HG03103 (cell line): ENCODE data around the gene GULP1.
A peak's percentile ranks its signal among the peaks of the same experiment; 100 is the strongest.

Source experiments
- ATAC-seq: cut with Tn5 transposase; IDR thresholded peaks from one replicate; pipeline ENCODE4 v1.9.1; 2021; ENCODE audit warnings: low read depth; ENCODE audit not compliant: unreplicated experiment

GULP1 gene

GRCh38 chr2:188365058-188365641 lies 73.5 kb downstream of the GULP1 start:
- ATAC-seq, result no peak

- ATAC-seq, result no peak
Observed at GRCh38 chr2:188367164-188367563, 75.5 kb downstream of the GULP1 start.

GRCh38 chr2:188369365-188369764 lies 77.7 kb downstream of the GULP1 start:
- ATAC-seq, result peak; percentile 84

- ATAC-seq, result no peak
Observed at GRCh38 chr2:188378371-188378950, 86.8 kb downstream of the GULP1 start.

- no peak for ATAC-seq
Observed at GRCh38 chr2:188379748-188380147, 88.1 kb downstream of the GULP1 start.

- no peak for ATAC-seq
Observed at GRCh38 chr2:188380280-188380679, 88.6 kb downstream of the GULP1 start.

GRCh38 chr2:188381614-188382013 lies 89.9 kb downstream of the GULP1 start:
- no peak for ATAC-seq

- no peak for ATAC-seq
Observed at GRCh38 chr2:188382107-188382506, 90.4 kb downstream of the GULP1 start.

- ATAC-seq, result no peak
Observed at GRCh38 chr2:188383158-188383557, 91.5 kb downstream of the GULP1 start.

- ATAC-seq, result no peak
Observed at GRCh38 chr2:188385857-188386256, 94.2 kb downstream of the GULP1 start.

GRCh38 chr2:188388831-188389230 lies 97.2 kb downstream of the GULP1 start:
- ATAC-seq, result no peak

GRCh38 chr2:188391354-188391753 lies 99.7 kb downstream of the GULP1 start:
- no peak for ATAC-seq

GRCh38 chr2:188394931-188395472 lies 103.3 kb downstream of the GULP1 start:
- ATAC-seq, result no peak

- no peak for ATAC-seq
Observed at GRCh38 chr2:188395903-188396689, 104.4 kb downstream of the GULP1 start.

- no peak for ATAC-seq
Observed at GRCh38 chr2:188399159-188399558, 107.5 kb downstream of the GULP1 start.

GRCh38 chr2:188403676-188404075 lies 112.0 kb downstream of the GULP1 start:
- ATAC-seq, result no peak

- no peak for ATAC-seq
Observed at GRCh38 chr2:188404341-188405004, 112.8 kb downstream of the GULP1 start.

GRCh38 chr2:188406414-188406813 lies 114.7 kb downstream of the GULP1 start:
- no peak for ATAC-seq

- no peak for ATAC-seq
Observed at GRCh38 chr2:188410504-188411235, 119.0 kb downstream of the GULP1 start.

GRCh38 chr2:188412190-188412589 lies 120.5 kb downstream of the GULP1 start:
- no peak for ATAC-seq
